ENCODE results near the gene ABCG2. TPM values are rescaled to one million over a fixed set of nuclear protein-coding genes. Genes with fewer than 3 reads are reported as not detected.

Gene ABCG2
- total RNA-seq, 1 experiment from 2014 or later = 0.44 TPM

GRCh38 chr4:88148560-88148959, 9.9 kb downstream of the ABCG2 start:
- Histone ChIP-seq H3K79me2 (ENCODE audit: insufficient read depth, low read length) (no peaks in the 10 kb centered on the region), H3K4me2 (ENCODE audit: low read length) (no peak overlapping the region), H3K9me2 (ENCODE audit: insufficient read depth) (no peaks in the 10 kb centered on the region), H3K27me3 (ENCODE audit: insufficient read depth, low read length) (no peaks in the 10 kb centered on the region), H3K9ac (ENCODE audit: low read length) (no peak overlapping the region), H3K27ac (ENCODE audit: low read depth, low read length) (no peak overlapping the region), H3K36me3 (ENCODE audit: control insufficient read depth in 1 of 2, insufficient read depth in 2 of 2, low read length in 2 of 2) (no peaks in the 10 kb centered on the region), H3K4me1 (ENCODE audit: control insufficient read depth in 1 of 2, insufficient read depth in 2 of 2, low read length in 2 of 2) (peaks cover 0 to 7% of the 10 kb centered on the region in 2 experiments; a peak in 3 of 4 replicates), H2AFZ (ENCODE audit: low read depth, low read length, poor library complexity, severe bottlenecking) (no peak overlapping the region), H3K4me3 (replicated peaks in 1 of 2; ENCODE audit: low read depth in 1 of 2, low read length in 2 of 2) (no peak overlapping the region), H4K20me1 (ENCODE audit: insufficient read depth) (no peaks in the 10 kb centered on the region), H3K9me3 (ENCODE audit: control insufficient read depth in 1 of 2, insufficient read depth in 1 of 2, low read depth in 1 of 2, low read length in 2 of 2) (no peaks in the 10 kb centered on the region)
- intact Hi-C loops (cut with micrococcal nuclease) = no loop called here
- no TSS peak for BruUV-seq (replicated peaks)
- ChIA-PET CTCF (no interaction called here), RAD21 (ENCODE audit: low non-redundant PET in 1 of 2, low total read pairs in 2 of 2, uncharacterized antibody in 2 of 2, unreplicated experiment in 2 of 2) (no interaction called here), POLR2A (no interaction called here)
- TF ChIP-seq EZH2phosphoT487 (IDR thresholded peaks at IDR 0.05; ENCODE audit: borderline replicate concordance) = no peak
- no peak for TF ChIP-seq SRF (IDR thresholded peaks at IDR 0.05; ENCODE audit: low read depth)
- TF ChIP-seq TCF7L2 (IDR thresholded peaks at IDR 0.05; ENCODE audit: borderline replicate concordance, extremely low read depth, insufficient read depth, insufficient read length) = no peak
- no peak for TF ChIP-seq ZBTB33 (IDR thresholded peaks at IDR 0.05; ENCODE audit: extremely low read depth, insufficient replicate concordance, low read length)
- TF ChIP-seq ZFX (IDR thresholded peaks at IDR 0.05) = no peak
- no peak for TF ChIP-seq YY1 (IDR thresholded peaks at IDR 0.05; ENCODE audit: extremely low read depth, insufficient replicate concordance, low read depth, low read length)
- DNase-seq (ENCODE audit: low read depth, low spot score) (no peak), ATAC-seq (no peak)

GRCh38 chr4:88147799-88148217, 10.6 kb downstream of the ABCG2 start:
- H3K27me3 ChIP-seq (ENCODE audit: insufficient read depth, low read length) = no peaks in the 10 kb centered on the region
- H2AFZ ChIP-seq (ENCODE audit: low read depth, low read length, poor library complexity, severe bottlenecking) = no peak overlapping the region
- intact Hi-C loops (cut with micrococcal nuclease) = no loop called here
- ATAC-seq (no peak), DNase-seq (ENCODE audit: low read depth, low spot score) (no peak)
- ChIA-PET POLR2A (no interaction called here), CTCF (no interaction called here), RAD21 (ENCODE audit: low non-redundant PET in 1 of 2, low total read pairs in 2 of 2, uncharacterized antibody in 2 of 2, unreplicated experiment in 2 of 2) (no interaction called here)
- H4K20me1 ChIP-seq (ENCODE audit: insufficient read depth) = no peaks in the 10 kb centered on the region
- no peak overlapping the region for H3K9ac ChIP-seq (ENCODE audit: low read length)
- H3K27ac ChIP-seq (ENCODE audit: low read depth, low read length) = no peak overlapping the region
- H3K4me2 ChIP-seq (ENCODE audit: low read length) = no peak overlapping the region
- no peaks in the 10 kb centered on the region for H3K9me3 ChIP-seq (ENCODE audit: control insufficient read depth in 1 of 2, insufficient read depth in 1 of 2, low read depth in 1 of 2, low read length in 2 of 2)
- no peaks in the 10 kb centered on the region for H3K36me3 ChIP-seq (ENCODE audit: control insufficient read depth in 1 of 2, insufficient read depth in 2 of 2, low read length in 2 of 2)
- no TSS peak for BruUV-seq (replicated peaks)
- H3K9me2 ChIP-seq (ENCODE audit: insufficient read depth) = no peaks in the 10 kb centered on the region
- no peak overlapping the region for H3K4me3 ChIP-seq (replicated peaks in 1 of 2; ENCODE audit: low read depth in 1 of 2, low read length in 2 of 2)
- H3K79me2 ChIP-seq (ENCODE audit: insufficient read depth, low read length) = no peaks in the 10 kb centered on the region
- peaks cover 5 to 14% of the 10 kb centered on the region in 2 experiments; a peak in 3 of 4 replicates for H3K4me1 ChIP-seq (ENCODE audit: control insufficient read depth in 1 of 2, insufficient read depth in 2 of 2, low read length in 2 of 2)
- TF ChIP-seq REST (IDR thresholded peaks at IDR 0.05; ENCODE audit: low read depth) (no peak), SIN3A (IDR thresholded peaks at IDR 0.05; ENCODE audit: low read depth) (no peak), RAD21 (IDR thresholded peaks at IDR 0.05; ENCODE audit: low read depth) (no peak), POLR2AphosphoS5 (IDR thresholded peaks at IDR 0.05; ENCODE audit: low read depth, low read length) (no peak), EZH2 (IDR thresholded peaks at IDR 0.05) (no peak), TCF7L2 (IDR thresholded peaks at IDR 0.05; ENCODE audit: borderline replicate concordance, extremely low read depth, insufficient read depth, insufficient read length) (no peak), POLR2A (IDR thresholded peaks at IDR 0.05; ENCODE audit: borderline replicate concordance, extremely low read depth, insufficient read depth, insufficient read length) (no peak), JUND (IDR thresholded peaks at IDR 0.05) (no peak), YY1 (IDR thresholded peaks at IDR 0.05; ENCODE audit: extremely low read depth, insufficient replicate concordance, low read depth, low read length) (no peak), ZNF274 (IDR thresholded peaks at IDR 0.05; ENCODE audit: low read depth, low read length) (no peak), ELF1 (IDR thresholded peaks at IDR 0.05; ENCODE audit: borderline replicate concordance, low read depth) (no peak), EZH2phosphoT487 (IDR thresholded peaks at IDR 0.05; ENCODE audit: borderline replicate concordance) (no peak)
